Naive thymus-derived CD4-positive, alpha-beta T cell (primary cell): ENCODE results near the gene LAMA5. TPM values are rescaled to one million over a fixed set of nuclear protein-coding genes. Genes with fewer than 3 reads are reported as not detected.

ENCODE experiments used
- ATAC-seq: fragments of 150-1000 bp; cut with Tn5 transposase; 2 replicates; pipeline ENCODE4 v1.10.0; 2021; ENCODE audit warnings: mild to moderate bottlenecking, moderate library complexity
- CTCF ChIA-PET: fragments of 350-600 bp; sonication (Branson Sonifier 250); formaldehyde crosslinking; loops from one replicate; lab custom pipeline; 2021; ENCODE audit warnings: antibody characterized with exemption; lab: Charles Lee
- POLR2A ChIA-PET: fragments of 350-600 bp; sonication (Branson Sonifier 250); formaldehyde crosslinking; loops from one replicate; lab custom pipeline; 2021; ENCODE audit warnings: antibody characterized with exemption, inconsistent platforms; lab: Charles Lee
- DNase-seq, 9 donors: peaks; one replicate each; pipeline versions ENCODE4 v3.0.0 to v3.0.0-alpha.2; 2020 to 2022; ENCODE audit warnings: mixed read lengths in 1 of 9
- H3K27ac ChIP-seq: one replicate; pipeline ENCODE4 v1.7.0; 2013; ENCODE audit warnings: mild to moderate bottlenecking, low read depth, low read length, moderate library complexity
- H3K27me3 ChIP-seq, 2 donors: one replicate each; pipeline ENCODE4 v1.7.0; 2013; ENCODE audit warnings: low read length in 2 of 2, mild to moderate bottlenecking in 2 of 2, moderate library complexity in 2 of 2; ENCODE audit not compliant: control insufficient read depth in 2 of 2, insufficient read depth in 2 of 2
- H3K36me3 ChIP-seq, 3 experiments: 1 replicate in 2 of 3; 2 replicates in 1 of 3; pipeline ENCODE4 v1.7.0; 2013; ENCODE audit warnings: low read length in 3 of 3, mild to moderate bottlenecking in 3 of 3, moderate library complexity in 1 of 3; ENCODE audit not compliant: insufficient read depth in 3 of 3, control insufficient read depth in 2 of 3
- H3K4me1 ChIP-seq, 2 donors: one replicate each; pipeline ENCODE4 v1.7.0; 2013; ENCODE audit warnings: low read length in 2 of 2, mild to moderate bottlenecking in 2 of 2, moderate library complexity in 1 of 2; ENCODE audit not compliant: control insufficient read depth in 2 of 2, insufficient read depth in 2 of 2
- H3K4me3 ChIP-seq: 2 replicates; pipeline ENCODE4 v1.7.0; 2013; ENCODE audit warnings: mild to moderate bottlenecking, low read length
- H3K9me3 ChIP-seq, 3 experiments: 1 replicate in 2 of 3; 2 replicates in 1 of 3; pipeline ENCODE4 v1.7.0; 2013; ENCODE audit warnings: low read length in 3 of 3; ENCODE audit not compliant: control insufficient read depth in 2 of 3
- H3K27ac Mint-ChIP-seq, 9 donors: one replicate each; pipeline ENCODE4 v1.8.0; 2020 to 2022; ENCODE audit warnings: mixed read lengths in 9 of 9, mild to moderate bottlenecking in 8 of 9, moderate library complexity in 5 of 9, inconsistent platforms in 2 of 9
- H3K27me3 Mint-ChIP-seq, 5 donors: one replicate each; pipeline ENCODE4 v1.8.0; 2021 to 2022; ENCODE audit warnings: mixed read lengths in 5 of 5, mild to moderate bottlenecking in 1 of 5
- H3K36me3 Mint-ChIP-seq, 5 donors: one replicate each; pipeline ENCODE4 v1.8.0; 2020 to 2022; ENCODE audit warnings: mixed read lengths in 5 of 5, mild to moderate bottlenecking in 3 of 5, inconsistent platforms in 1 of 5
- H3K4me1 Mint-ChIP-seq, 7 donors: one replicate each; pipeline ENCODE4 v1.8.0; 2020 to 2022; ENCODE audit warnings: mixed read lengths in 7 of 7, mild to moderate bottlenecking in 3 of 7, inconsistent platforms in 1 of 7
- H3K4me3 Mint-ChIP-seq, 10 donors: one replicate each; pipeline ENCODE4 v1.8.0; 2020 to 2022; ENCODE audit warnings: mild to moderate bottlenecking in 10 of 10, mixed read lengths in 10 of 10, moderate library complexity in 6 of 10, inconsistent platforms in 2 of 10
- H3K9me3 Mint-ChIP-seq, 11 donors: one replicate each; pipeline ENCODE4 v1.8.0; 2020 to 2022; ENCODE audit warnings: mixed read lengths in 11 of 11, mild to moderate bottlenecking in 4 of 11, inconsistent platforms in 1 of 11, moderate library complexity in 1 of 11
- intact Hi-C, 2 donors: fragments of 100-400 bp; cut with micrococcal nuclease; formaldehyde crosslinking; loops; one replicate each; pipeline ENCODE4 v1.15.1; 2023
- polyA plus RNA-seq, 2 donors: library from polyadenylated mRNA; unstranded; fragments of 300-500 nt; fragmentation: Illumina TruSeq; gene quantifications; one replicate each; pipeline ENCODE4 v1.2.3, GENCODE V29; 2021
- total RNA-seq, 6 experiments: library from RNA in 5 of 6; stranded (reverse) in 5 of 6; gene quantifications; 1 replicate in 5 of 6; 2 replicates in 1 of 6; pipeline ENCODE4 v1.2.3 and lab custom pipeline; 2021 to 2026

The LAMA5 gene
- total and polyA plus RNA-seq, 7 experiments from 2014 or later = 0.05 to 1.3 (median 0.57) TPM; not detected in 2

GRCh38 chr20:62354811-62355341, 12.2 kb downstream of the LAMA5 start:
- CTCF ChIA-PET = no interaction called here
- no peaks in the 10 kb centered on the region for H3K36me3 Mint-ChIP-seq
- no peaks in the 10 kb centered on the region for H3K27me3 ChIP-seq
- no peak overlapping the region for H3K27ac ChIP-seq
- ATAC-seq (no peak), DNase-seq (no peak)
- H3K9me3 Mint-ChIP-seq = no peaks in the 10 kb centered on the region
- no peaks in the 10 kb centered on the region for H3K4me1 ChIP-seq
- intact Hi-C loops = no loop called here
- no peaks in the 10 kb centered on the region for H3K27me3 Mint-ChIP-seq
- no peaks in the 10 kb centered on the region for H3K9me3 ChIP-seq
- POLR2A ChIA-PET = no interaction called here
- H3K4me1 Mint-ChIP-seq = no peaks in the 10 kb centered on the region
- no peak overlapping the region for H3K4me3 Mint-ChIP-seq
- no peak overlapping the region for H3K4me3 ChIP-seq
- H3K36me3 ChIP-seq = no peaks in the 10 kb centered on the region
- no peak overlapping the region for H3K27ac Mint-ChIP-seq

GRCh38 chr20:62354031-62354808, 12.9 kb downstream of the LAMA5 start:
- no peaks in the 10 kb centered on the region for H3K36me3 ChIP-seq

GRCh38 chr20:62353289-62354030, 13.7 kb downstream of the LAMA5 start:
- no peaks in the 10 kb centered on the region for H3K9me3 ChIP-seq
- Mint-ChIP-seq H3K4me1 (peaks cover 0 to 3% (median 0%) of the 10 kb centered on the region in 7 donors), H3K4me3 (no peak overlapping the region), H3K9me3 (peaks cover 0 to 6% (median 3%) of the 10 kb centered on the region in 11 donors), H3K27me3 (no peaks in the 10 kb centered on the region), H3K27ac (no peak overlapping the region), H3K36me3 (peaks cover 0 to 4% (median 4%) of the 10 kb centered on the region in 5 donors)
- intact Hi-C loops = no loop called here
- DNase-seq (no peak), ATAC-seq (no peak)
- no peaks in the 10 kb centered on the region for H3K4me1 ChIP-seq
- H3K4me3 ChIP-seq = no peak overlapping the region
- no peak overlapping the region for H3K27ac ChIP-seq
- POLR2A ChIA-PET = no interaction called here
- CTCF ChIA-PET = no interaction called here
- no peaks in the 10 kb centered on the region for H3K27me3 ChIP-seq
- no peaks in the 10 kb centered on the region for H3K36me3 ChIP-seq

More at GRCh38 chr20:62354031-62354808, 12.9 kb downstream of the LAMA5 start:
- Mint-ChIP-seq H3K9me3 (peaks cover 0 to 2% (median 0%) of the 10 kb centered on the region in 11 donors), H3K4me3 (no peak overlapping the region), H3K27ac (no peak overlapping the region), H3K27me3 (no peaks in the 10 kb centered on the region), H3K36me3 (no peaks in the 10 kb centered on the region), H3K4me1 (no peaks in the 10 kb centered on the region)
- H3K27me3 ChIP-seq = no peaks in the 10 kb centered on the region
- no peak for ATAC-seq
- DNase-seq = no peak
- ChIA-PET POLR2A (no interaction called here), CTCF (no interaction called here)
- no peaks in the 10 kb centered on the region for H3K9me3 ChIP-seq
- H3K27ac ChIP-seq = no peak overlapping the region
- intact Hi-C loops = no loop called here
- H3K4me3 ChIP-seq = no peak overlapping the region
- H3K4me1 ChIP-seq = no peaks in the 10 kb centered on the region

- Histone ChIP-seq H3K4me3 (no peak overlapping the region), H3K27me3 (no peaks in the 10 kb centered on the region), H3K27ac (no peak overlapping the region), H3K9me3 (no peaks in the 10 kb centered on the region), H3K4me1 (no peaks in the 10 kb centered on the region), H3K36me3 (no peaks in the 10 kb centered on the region)
- Mint-ChIP-seq H3K9me3 (peaks cover 0 to 11% (median 5%) of the 10 kb centered on the region in 11 donors), H3K36me3 (peaks cover 0 to 4% (median 4%) of the 10 kb centered on the region in 5 donors), H3K27me3 (no peaks in the 10 kb centered on the region), H3K4me3 (no peak overlapping the region), H3K27ac (no peak overlapping the region), H3K4me1 (peaks cover 0 to 3% (median 0%) of the 10 kb centered on the region in 7 donors)
- ChIA-PET CTCF (no interaction called here), POLR2A (no interaction called here)
- no peak for DNase-seq
- intact Hi-C loops = no loop called here
- no peak for ATAC-seq
These were observed 14.5 kb downstream of the LAMA5 start for GRCh38 chr20:62352402-62353288.

DNA sequence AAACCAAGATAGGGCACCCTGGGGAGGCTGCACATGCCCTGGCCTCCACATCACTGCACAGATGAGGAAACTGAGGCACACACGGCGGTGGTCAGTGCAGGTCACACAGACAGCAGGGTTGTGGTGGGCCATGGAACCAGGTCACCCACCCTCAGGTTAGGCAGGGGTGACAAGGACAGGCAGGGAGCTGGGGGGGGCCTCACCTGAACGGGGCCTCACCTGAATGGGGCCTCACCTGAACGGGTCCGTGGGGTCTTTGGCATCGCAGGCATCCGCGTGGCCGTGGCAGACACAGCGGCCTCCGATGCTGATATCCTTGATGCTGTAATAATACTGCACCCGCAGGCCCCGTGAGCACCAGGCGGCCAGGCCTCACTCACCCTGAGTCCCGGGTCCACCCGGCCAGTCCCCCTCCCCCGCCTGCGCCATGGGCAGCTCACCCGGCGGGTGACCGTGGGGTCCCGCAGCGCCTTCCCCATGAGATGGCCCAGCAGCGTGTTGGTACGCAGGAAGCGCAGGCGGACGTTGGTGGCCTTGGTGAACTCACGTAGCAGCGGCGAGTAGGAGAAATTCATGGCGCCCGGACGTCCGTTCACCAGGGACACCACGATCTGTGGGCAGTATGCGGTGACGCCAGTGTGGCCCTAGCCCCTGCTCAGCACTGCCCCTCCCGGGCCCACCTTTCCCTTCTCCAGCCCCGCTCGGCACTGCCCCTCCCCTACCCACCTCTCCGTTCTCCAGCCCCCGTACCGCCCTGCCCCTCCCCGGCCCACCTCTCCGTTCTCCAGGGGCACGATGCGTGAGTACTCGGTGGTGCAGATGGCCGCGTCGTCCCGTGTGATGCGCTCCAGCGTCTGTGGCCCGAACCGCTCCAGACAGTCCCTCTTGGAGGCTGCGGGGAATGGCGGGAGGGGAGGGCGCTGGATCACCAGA, 15.4 kb downstream of the LAMA5 start:
- POLR2A ChIA-PET = no interaction called here
- H3K4me3 Mint-ChIP-seq = no peak overlapping the region
- H3K4me1 Mint-ChIP-seq = peaks cover 0 to 3% (median 0%) of the 10 kb centered on the region in 7 donors
- H3K4me3 ChIP-seq = no peak overlapping the region
- H3K27me3 Mint-ChIP-seq = no peaks in the 10 kb centered on the region
- no peaks in the 10 kb centered on the region for H3K27me3 ChIP-seq
- no peak for DNase-seq
- no peak overlapping the region for H3K27ac ChIP-seq
- intact Hi-C loops = no loop called here
- no peaks in the 10 kb centered on the region for H3K36me3 ChIP-seq
- no peak overlapping the region for H3K27ac Mint-ChIP-seq
- no peaks in the 10 kb centered on the region for H3K9me3 ChIP-seq
- peaks cover 0 to 4% (median 4%) of the 10 kb centered on the region in 5 donors for H3K36me3 Mint-ChIP-seq
- H3K4me1 ChIP-seq = no peaks in the 10 kb centered on the region
- CTCF ChIA-PET = no interaction called here
- peaks cover 0 to 11% (median 5%) of the 10 kb centered on the region in 11 donors for H3K9me3 Mint-ChIP-seq
- ATAC-seq = no peak
